Measurements from ENCODE around the gene IAH1.

Gene IAH1

GRCh38 chr2:9474361-9475057 is at the start of gene IAH1:
Gene IAH1 (plus strand): TSS chr2:9474551. CDS start chr2:9474567, 16 bp downstream.
- peak; percentile 79 for DNase-seq

GRCh38 chr2:9428965-9429577 is 45.3 kb upstream of the IAH1 start:
- DNase-seq, result no peak

- DNase-seq, result no peak
Measured at GRCh38 chr2:9430316-9431293, 43.7 kb upstream of the IAH1 start.

GRCh38 chr2:9434489-9434888 is 39.9 kb upstream of the IAH1 start:
- DNase-seq, result no peak

- no peak for DNase-seq
Measured at GRCh38 chr2:9439536-9439935, 34.8 kb upstream of the IAH1 start.

- DNase-seq, result no peak
Measured at GRCh38 chr2:9440058-9440727, 34.2 kb upstream of the IAH1 start.

GRCh38 chr2:9441556-9441955 is 32.8 kb upstream of the IAH1 start:
- no peak for DNase-seq

GRCh38 chr2:9443526-9443925 is 30.8 kb upstream of the IAH1 start:
- no peak for DNase-seq

- no peak for DNase-seq
Measured at GRCh38 chr2:9445089-9445488, 29.3 kb upstream of the IAH1 start.

- no peak for DNase-seq
Measured at GRCh38 chr2:9451231-9451630, 23.1 kb upstream of the IAH1 start.

GRCh38 chr2:9460441-9461017 is 13.8 kb upstream of the IAH1 start:
- DNase-seq, result no peak

GRCh38 chr2:9461079-9461478 is 13.3 kb upstream of the IAH1 start:
- DNase-seq, result no peak

- no peak for DNase-seq
Measured at GRCh38 chr2:9462313-9462712, 12.0 kb upstream of the IAH1 start.

- no peak for DNase-seq
Measured at GRCh38 chr2:9462886-9463697, 11.3 kb upstream of the IAH1 start.

GRCh38 chr2:9463698-9464034 is 10.7 kb upstream of the IAH1 start:
- no peak for DNase-seq

GRCh38 chr2:9465170-9465569 is 9.2 kb upstream of the IAH1 start:
- DNase-seq, result no peak

GRCh38 chr2:9466147-9466683 is 8.1 kb upstream of the IAH1 start:
- DNase-seq, result no peak

- no peak for DNase-seq
Measured at GRCh38 chr2:9467687-9468086, 6.7 kb upstream of the IAH1 start.

GRCh38 chr2:9471206-9471605 is 3.1 kb upstream of the IAH1 start:
- DNase-seq, result no peak

- DNase-seq, result no peak
Measured at GRCh38 chr2:9472511-9472910, 1.8 kb upstream of the IAH1 start.

GRCh38 chr2:9473308-9473984 is 905 bp upstream of the IAH1 start:
- DNase-seq, result no peak
